Measurements from ENCODE around the gene CADPS.

The CADPS gene

GRCh38 chr3:62888180-62888579 lies 13.0 kb upstream of the CADPS start:
- no peak for TF ChIP-seq CTCF (IDR thresholded peaks at IDR 0.05; ENCODE audit: low read depth, low read length)
- H3K4me3 ChIP-seq (ENCODE audit: low read depth, low read length) = no peak overlapping the region

GRCh38 chr3:62885136-62885535 lies 9.9 kb upstream of the CADPS start:
- H3K4me3 ChIP-seq (ENCODE audit: low read depth, low read length) = no peak overlapping the region
- no peak for TF ChIP-seq CTCF (IDR thresholded peaks at IDR 0.05; ENCODE audit: low read depth, low read length)

GRCh38 chr3:62884096-62884870 lies 9.1 kb upstream of the CADPS start:
- no peak overlapping the region for H3K4me3 ChIP-seq (ENCODE audit: low read depth, low read length)
- no peak for TF ChIP-seq CTCF (IDR thresholded peaks at IDR 0.05; ENCODE audit: low read depth, low read length)

GRCh38 chr3:62882676-62883200 lies 7.5 kb upstream of the CADPS start:
- no peak for TF ChIP-seq CTCF (IDR thresholded peaks at IDR 0.05; ENCODE audit: low read depth, low read length)
- no peak overlapping the region for H3K4me3 ChIP-seq (ENCODE audit: low read depth, low read length)

GRCh38 chr3:62876064-62876463 lies 848 bp upstream of the CADPS start:
- no peak for TF ChIP-seq CTCF (IDR thresholded peaks at IDR 0.05; ENCODE audit: low read depth, low read length)
- H3K4me3 ChIP-seq (ENCODE audit: low read depth, low read length) = no peak overlapping the region

- TF ChIP-seq CTCF (IDR thresholded peaks at IDR 0.05; ENCODE audit: low read depth, low read length) = no peak
- no peak overlapping the region for H3K4me3 ChIP-seq (ENCODE audit: low read depth, low read length)
These were observed 364 bp upstream of the CADPS start for GRCh38 chr3:62875558-62876002.

All from WI38 (cell line).